ENCODE data around the gene AGAP2. TPM values are rescaled to one million over a fixed set of nuclear protein-coding genes. Genes with fewer than 3 reads are reported as not detected.
A peak's percentile ranks its signal among the peaks of the same experiment; 100 is the strongest.

Gene AGAP2
- total and polyA plus RNA-seq, 9 of the 15 experiments (the other 6 are each of a cell fraction or from before 2014, with no cell fraction given): 0.04 to 0.77 (median 0.28) TPM; not detected in 1

DNA sequence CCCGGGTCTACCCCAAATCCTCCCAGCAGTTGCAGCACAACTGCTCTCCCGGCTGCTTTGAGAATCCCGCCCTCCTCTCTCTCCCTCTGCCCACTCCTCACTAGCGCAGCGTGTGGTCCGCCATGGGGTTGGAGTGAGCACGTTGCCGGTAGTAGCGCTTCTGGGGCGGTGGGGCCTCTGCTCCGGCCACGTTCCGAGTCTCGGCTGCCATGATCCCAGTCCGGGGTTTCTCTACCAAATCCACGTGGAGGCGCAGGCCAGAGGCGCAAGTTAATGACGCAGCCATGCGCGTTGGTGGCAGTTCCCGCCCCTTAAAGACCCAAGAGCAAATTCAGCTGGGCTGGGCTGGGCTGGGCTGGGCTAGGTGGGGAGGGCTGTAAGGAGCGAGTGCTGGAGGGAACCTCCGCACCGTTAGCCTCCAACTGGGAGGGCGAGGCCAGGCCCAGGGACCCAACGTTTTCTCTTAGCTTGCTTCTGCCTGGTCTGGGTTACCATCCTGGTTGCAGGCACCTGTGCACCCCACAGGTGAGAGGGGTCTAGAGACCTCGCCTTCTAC is 33.4 kb upstream of the AGAP2 start, which contains the start of gene METTL1 (continued):
- TF ChIP-seq, protein P1, sequence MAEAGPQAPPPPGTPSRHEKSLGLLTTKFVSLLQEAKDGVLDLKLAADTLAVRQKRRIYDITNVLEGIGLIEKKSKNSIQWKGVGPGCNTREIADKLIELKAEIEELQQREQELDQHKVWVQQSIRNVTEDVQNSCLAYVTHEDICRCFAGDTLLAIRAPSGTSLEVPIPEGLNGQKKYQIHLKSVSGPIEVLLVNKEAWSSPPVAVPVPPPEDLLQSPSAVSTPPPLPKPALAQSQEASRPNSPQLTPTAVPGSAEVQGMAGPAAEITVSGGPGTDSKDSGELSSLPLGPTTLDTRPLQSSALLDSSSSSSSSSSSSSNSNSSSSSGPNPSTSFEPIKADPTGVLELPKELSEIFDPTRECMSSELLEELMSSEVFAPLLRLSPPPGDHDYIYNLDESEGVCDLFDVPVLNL (CRISPR knock-in tag; IDR thresholded peaks at IDR 0.05; ENCODE audit: low read depth): no peak
- TF ChIP-seq CBX2 (IDR thresholded peaks at IDR 0.05; ENCODE audit: insufficient read depth, low read length, poor library complexity, severe bottlenecking) (no peak), TOE1 (IDR thresholded peaks at IDR 0.05; ENCODE audit: borderline replicate concordance) (peak; percentile 92), TOE1 (CRISPR knock-in tag; IDR thresholded peaks at IDR 0.05; ENCODE audit: borderline replicate concordance, low read depth) (no peak; the same call in 1 of the 2 replicates), TRIM28 (IDR thresholded peaks at IDR 0.05) (peak; percentile 50; the same call in 1 of the 2 replicates), TEAD4 (IDR thresholded peaks at IDR 0.05; ENCODE audit: low read length) (no peak), TEAD4 (CRISPR knock-in tag; IDR thresholded peaks at IDR 0.05; ENCODE audit: borderline replicate concordance) (no peak), ZNF830 (CRISPR knock-in tag; IDR thresholded peaks at IDR 0.05) (no peak), CHD4 (IDR thresholded peaks at IDR 0.05; ENCODE audit: insufficient read depth, insufficient replicate concordance, low read depth, low read length, poor library complexity, severe bottlenecking) (no peak), HDAC8 (tag; IDR thresholded peaks at IDR 0.05) (0 out of 2 replicates have a peak, but pooled peaks have one; percentile 23)
- TF ChIP-seq, protein P2, sequence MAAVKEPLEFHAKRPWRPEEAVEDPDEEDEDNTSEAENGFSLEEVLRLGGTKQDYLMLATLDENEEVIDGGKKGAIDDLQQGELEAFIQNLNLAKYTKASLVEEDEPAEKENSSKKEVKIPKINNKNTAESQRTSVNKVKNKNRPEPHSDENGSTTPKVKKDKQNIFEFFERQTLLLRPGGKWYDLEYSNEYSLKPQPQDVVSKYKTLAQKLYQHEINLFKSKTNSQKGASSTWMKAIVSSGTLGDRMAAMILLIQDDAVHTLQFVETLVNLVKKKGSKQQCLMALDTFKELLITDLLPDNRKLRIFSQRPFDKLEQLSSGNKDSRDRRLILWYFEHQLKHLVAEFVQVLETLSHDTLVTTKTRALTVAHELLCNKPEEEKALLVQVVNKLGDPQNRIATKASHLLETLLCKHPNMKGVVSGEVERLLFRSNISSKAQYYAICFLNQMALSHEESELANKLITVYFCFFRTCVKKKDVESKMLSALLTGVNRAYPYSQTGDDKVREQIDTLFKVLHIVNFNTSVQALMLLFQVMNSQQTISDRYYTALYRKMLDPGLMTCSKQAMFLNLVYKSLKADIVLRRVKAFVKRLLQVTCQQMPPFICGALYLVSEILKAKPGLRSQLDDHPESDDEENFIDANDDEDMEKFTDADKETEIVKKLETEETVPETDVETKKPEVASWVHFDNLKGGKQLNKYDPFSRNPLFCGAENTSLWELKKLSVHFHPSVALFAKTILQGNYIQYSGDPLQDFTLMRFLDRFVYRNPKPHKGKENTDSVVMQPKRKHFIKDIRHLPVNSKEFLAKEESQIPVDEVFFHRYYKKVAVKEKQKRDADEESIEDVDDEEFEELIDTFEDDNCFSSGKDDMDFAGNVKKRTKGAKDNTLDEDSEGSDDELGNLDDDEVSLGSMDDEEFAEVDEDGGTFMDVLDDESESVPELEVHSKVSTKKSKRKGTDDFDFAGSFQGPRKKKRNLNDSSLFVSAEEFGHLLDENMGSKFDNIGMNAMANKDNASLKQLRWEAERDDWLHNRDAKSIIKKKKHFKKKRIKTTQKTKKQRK (IDR thresholded peaks at IDR 0.05; ENCODE audit: borderline replicate concordance, low read depth, low read length): no peak
- TF ChIP-seq, protein P3, sequence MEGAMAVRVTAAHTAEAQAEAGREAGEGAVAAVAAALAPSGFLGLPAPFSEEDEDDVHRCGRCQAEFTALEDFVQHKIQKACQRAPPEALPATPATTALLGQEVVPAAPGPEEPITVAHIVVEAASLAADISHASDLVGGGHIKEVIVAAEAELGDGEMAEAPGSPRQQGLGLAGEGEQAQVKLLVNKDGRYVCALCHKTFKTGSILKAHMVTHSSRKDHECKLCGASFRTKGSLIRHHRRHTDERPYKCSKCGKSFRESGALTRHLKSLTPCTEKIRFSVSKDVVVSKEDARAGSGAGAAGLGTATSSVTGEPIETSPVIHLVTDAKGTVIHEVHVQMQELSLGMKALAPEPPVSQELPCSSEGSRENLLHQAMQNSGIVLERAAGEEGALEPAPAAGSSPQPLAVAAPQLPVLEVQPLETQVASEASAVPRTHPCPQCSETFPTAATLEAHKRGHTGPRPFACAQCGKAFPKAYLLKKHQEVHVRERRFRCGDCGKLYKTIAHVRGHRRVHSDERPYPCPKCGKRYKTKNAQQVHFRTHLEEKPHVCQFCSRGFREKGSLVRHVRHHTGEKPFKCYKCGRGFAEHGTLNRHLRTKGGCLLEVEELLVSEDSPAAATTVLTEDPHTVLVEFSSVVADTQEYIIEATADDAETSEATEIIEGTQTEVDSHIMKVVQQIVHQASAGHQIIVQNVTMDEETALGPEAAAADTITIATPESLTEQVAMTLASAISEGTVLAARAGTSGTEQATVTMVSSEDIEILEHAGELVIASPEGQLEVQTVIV (CRISPR knock-in tag; IDR thresholded peaks at IDR 0.05; ENCODE audit: borderline replicate concordance): no peak
- TF ChIP-seq, protein P4, sequence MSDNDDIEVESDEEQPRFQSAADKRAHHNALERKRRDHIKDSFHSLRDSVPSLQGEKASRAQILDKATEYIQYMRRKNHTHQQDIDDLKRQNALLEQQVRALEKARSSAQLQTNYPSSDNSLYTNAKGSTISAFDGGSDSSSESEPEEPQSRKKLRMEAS (CRISPR knock-in tag; IDR thresholded peaks at IDR 0.05): peak; percentile 100
- TF ChIP-seq, protein P5, sequence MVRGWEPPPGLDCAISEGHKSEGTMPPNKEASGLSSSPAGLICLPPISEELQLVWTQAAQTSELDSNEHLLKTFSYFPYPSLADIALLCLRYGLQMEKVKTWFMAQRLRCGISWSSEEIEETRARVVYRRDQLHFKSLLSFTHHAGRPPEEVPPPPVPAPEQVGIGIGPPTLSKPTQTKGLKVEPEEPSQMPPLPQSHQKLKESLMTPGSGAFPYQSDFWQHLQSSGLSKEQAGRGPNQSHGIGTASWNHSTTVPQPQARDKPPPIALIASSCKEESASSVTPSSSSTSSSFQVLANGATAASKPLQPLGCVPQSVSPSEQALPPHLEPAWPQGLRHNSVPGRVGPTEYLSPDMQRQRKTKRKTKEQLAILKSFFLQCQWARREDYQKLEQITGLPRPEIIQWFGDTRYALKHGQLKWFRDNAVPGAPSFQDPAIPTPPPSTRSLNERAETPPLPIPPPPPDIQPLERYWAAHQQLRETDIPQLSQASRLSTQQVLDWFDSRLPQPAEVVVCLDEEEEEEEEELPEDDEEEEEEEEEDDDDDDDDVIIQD (CRISPR knock-in tag; IDR thresholded peaks at IDR 0.05): no peak
